Smooth muscle cell (in vitro differentiated cells): Measurements from ENCODE around the gene ADAM15. TPM values are rescaled to one million over a fixed set of nuclear protein-coding genes. Genes with fewer than 3 reads are reported as not detected.

Source experiments
- DNase-seq: peaks from one replicate; lab custom pipeline; 2025; ENCODE audit not compliant: unreplicated experiment; lab: John Stamatoyannopoulos, UW
- H2AFZ ChIP-seq: fragments of 200-600 bp; sonication (generic); 2 replicates; pipeline ENCODE4 v1.6.0; 2016; ENCODE audit warnings: antibody characterized with exemption, low read depth, mild to moderate bottlenecking
- H3F3A ChIP-seq: fragments of 200-600 bp; sonication (generic); 2 replicates; pipeline ENCODE4 v1.6.0; 2017; ENCODE audit warnings: antibody characterized with exemption, low read depth
- H3K27ac ChIP-seq: fragments of 200-600 bp; sonication (generic); 2 replicates; pipeline ENCODE4 v1.5.1; 2016; ENCODE audit warnings: low read depth, mild to moderate bottlenecking
- H3K27me3 ChIP-seq: fragments of 200-600 bp; sonication (generic); 2 replicates; pipeline ENCODE4 v1.6.1; 2016; ENCODE audit warnings: low read depth, mild to moderate bottlenecking
- H3K36me3 ChIP-seq: fragments of 200-600 bp; sonication (generic); 2 replicates; pipeline ENCODE4 v1.5.1; 2016; ENCODE audit warnings: low read depth
- H3K4me1 ChIP-seq: fragments of 200-600 bp; sonication (generic); 2 replicates; pipeline ENCODE4 v1.5.1; 2016; ENCODE audit warnings: low read depth
- H3K4me2 ChIP-seq: fragments of 200-600 bp; sonication (generic); 2 replicates; pipeline ENCODE4 v1.6.0; 2016; ENCODE audit warnings: mild to moderate bottlenecking
- H3K4me3 ChIP-seq: fragments of 200-600 bp; sonication (generic); 2 replicates; pipeline ENCODE4 v1.5.1; 2016; ENCODE audit warnings: mild to moderate bottlenecking
- H3K79me2 ChIP-seq: fragments of 200-600 bp; sonication (generic); 2 replicates; pipeline ENCODE4 v1.6.0; 2016; ENCODE audit warnings: low read depth, mild to moderate bottlenecking
- H3K9ac ChIP-seq: fragments of 200-600 bp; sonication (generic); 2 replicates; pipeline ENCODE4 v1.6.0; 2016; ENCODE audit warnings: low read depth
- H3K9me3 ChIP-seq: fragments of 200-600 bp; sonication (generic); replicated peaks from 2 replicates; pipeline ENCODE4 v1.5.1; 2016; ENCODE audit warnings: low read depth
- H4K20me1 ChIP-seq: fragments of 200-600 bp; sonication (generic); 2 replicates; pipeline ENCODE4 v1.6.0; 2016; ENCODE audit warnings: low read depth
- WGBS: methylation state at CpG from one replicate; pipeline ENCODE4 v1.1.7; 2016; ENCODE audit warnings: low lambda C conversion rate; 5-methylcytosine and 5-hydroxymethylcytosine counted together
- polyA plus RNA-seq: library from polyadenylated mRNA; unstranded; fragments of >200 nt; fragmentation: Nextera tagmentation; extraction: Ambion mirVana; gene quantifications from 2 replicates; pipeline ENCODE4 v1.2.1, GENCODE V29; 2016
- total RNA-seq: library from RNA; depleted of rRNA; stranded (reverse); fragments of >200 nt; gene quantifications from 2 replicates; pipeline ENCODE4 v1.2.3, GENCODE V29; 2014
- TF ChIP-seq, protein P1 (sequence below): fragments of 200-600 bp; sonication (generic); IDR thresholded peaks from 2 replicates; pipeline ENCODE4 v1.5.1; 2017; ENCODE audit warnings: borderline replicate concordance, mild to moderate bottlenecking, antibody characterized with exemption; ENCODE audit not compliant: insufficient read depth, poor library complexity, severe bottlenecking

The ADAM15 gene
- total and polyA plus RNA-seq, 2 experiments from 2014 or later, result 41.2 to 45.4 TPM

DNA sequence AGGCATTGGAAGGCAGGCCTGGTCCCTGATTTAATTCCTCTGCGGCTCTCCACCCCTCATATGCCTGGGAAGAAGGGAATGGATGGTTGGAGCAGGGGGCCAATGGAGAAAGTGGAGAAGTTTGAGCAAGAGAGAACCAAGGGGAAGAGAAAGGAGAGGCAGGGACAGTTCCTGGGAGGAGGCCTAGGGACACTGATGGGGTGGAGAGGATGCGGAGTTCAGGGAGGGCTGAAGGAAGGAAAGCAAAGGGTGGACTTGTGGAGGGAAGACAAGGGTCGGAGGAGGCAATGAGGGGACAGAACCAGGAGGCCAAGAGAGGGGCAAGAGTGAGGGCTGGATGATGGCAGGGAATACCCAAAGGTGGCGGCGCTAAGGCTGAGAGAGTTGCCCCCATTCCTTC is 41.4 kb upstream of the ADAM15 start:
- H3K9me3 ChIP-seq, result no peaks in the 10 kb centered on the region
- no peak overlapping the region for H3K4me2 ChIP-seq
- 98% methylated on average over 5 of the region's 5 CpGs for WGBS
- DNase-seq, result no peak
- H3K4me3 ChIP-seq, result no peak overlapping the region
- no peaks in the 10 kb centered on the region for H3K27me3 ChIP-seq
- no peaks in the 10 kb centered on the region for H3K36me3 ChIP-seq
- H3K4me1 ChIP-seq, result peaks cover 33% of the 10 kb centered on the region
- no peak overlapping the region for H2AFZ ChIP-seq
- H3K9ac ChIP-seq, result no peak overlapping the region
- peaks cover 26% of the 10 kb centered on the region for H3K79me2 ChIP-seq
- no peaks in the 10 kb centered on the region for H3F3A ChIP-seq
- H4K20me1 ChIP-seq, result peaks cover 72% of the 10 kb centered on the region
- no peak overlapping the region for H3K27ac ChIP-seq
- TF ChIP-seq, protein P1, sequence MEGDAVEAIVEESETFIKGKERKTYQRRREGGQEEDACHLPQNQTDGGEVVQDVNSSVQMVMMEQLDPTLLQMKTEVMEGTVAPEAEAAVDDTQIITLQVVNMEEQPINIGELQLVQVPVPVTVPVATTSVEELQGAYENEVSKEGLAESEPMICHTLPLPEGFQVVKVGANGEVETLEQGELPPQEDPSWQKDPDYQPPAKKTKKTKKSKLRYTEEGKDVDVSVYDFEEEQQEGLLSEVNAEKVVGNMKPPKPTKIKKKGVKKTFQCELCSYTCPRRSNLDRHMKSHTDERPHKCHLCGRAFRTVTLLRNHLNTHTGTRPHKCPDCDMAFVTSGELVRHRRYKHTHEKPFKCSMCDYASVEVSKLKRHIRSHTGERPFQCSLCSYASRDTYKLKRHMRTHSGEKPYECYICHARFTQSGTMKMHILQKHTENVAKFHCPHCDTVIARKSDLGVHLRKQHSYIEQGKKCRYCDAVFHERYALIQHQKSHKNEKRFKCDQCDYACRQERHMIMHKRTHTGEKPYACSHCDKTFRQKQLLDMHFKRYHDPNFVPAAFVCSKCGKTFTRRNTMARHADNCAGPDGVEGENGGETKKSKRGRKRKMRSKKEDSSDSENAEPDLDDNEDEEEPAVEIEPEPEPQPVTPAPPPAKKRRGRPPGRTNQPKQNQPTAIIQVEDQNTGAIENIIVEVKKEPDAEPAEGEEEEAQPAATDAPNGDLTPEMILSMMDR, result no peak

DNA sequence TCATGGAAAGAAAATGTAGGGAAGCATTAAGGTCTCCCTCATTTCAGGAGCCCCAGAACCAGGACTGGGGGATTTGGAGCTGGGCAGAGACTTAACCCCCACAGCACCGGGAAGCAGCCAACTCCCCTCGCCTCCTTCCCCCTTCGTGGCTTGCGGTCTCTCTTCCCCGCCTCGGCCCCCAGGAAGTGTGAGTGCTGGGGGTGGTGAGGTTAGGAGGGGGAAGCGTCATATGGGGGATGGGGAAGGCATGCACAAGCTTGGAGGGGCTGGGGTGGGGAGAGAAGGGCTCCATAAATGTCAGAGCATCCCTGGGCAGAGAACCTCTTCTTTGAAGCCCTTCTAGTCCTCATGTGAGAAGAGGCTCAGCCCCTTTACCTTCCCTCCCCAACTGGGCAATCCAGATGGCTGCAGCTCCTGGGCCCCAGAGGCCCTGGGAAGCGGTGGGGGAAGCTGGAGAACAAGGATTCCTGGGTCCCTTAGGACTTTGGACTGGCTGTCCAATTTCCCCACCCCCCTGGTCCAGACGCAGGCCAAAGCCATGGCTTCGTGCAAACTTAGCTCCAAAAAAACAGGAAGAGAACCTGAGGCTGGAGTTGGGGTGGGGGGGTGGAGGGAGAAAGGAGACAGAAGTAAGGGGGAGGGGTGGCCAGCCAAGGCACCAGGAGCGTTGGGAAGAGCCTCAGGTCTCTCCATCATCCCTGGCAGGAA is 40.8 kb upstream of the ADAM15 start:
- 83% methylated on average over 10 of the region's 11 CpGs for WGBS
- no peaks in the 10 kb centered on the region for H3F3A ChIP-seq
- TF ChIP-seq, protein P1, result no peak
- no peak for DNase-seq
- no peak overlapping the region for H3K9ac ChIP-seq
- no peak overlapping the region for H3K27ac ChIP-seq
- H4K20me1 ChIP-seq, result peaks cover 72% of the 10 kb centered on the region
- H3K36me3 ChIP-seq, result no peaks in the 10 kb centered on the region
- H3K27me3 ChIP-seq, result no peaks in the 10 kb centered on the region
- peaks cover 21% of the 10 kb centered on the region for H3K79me2 ChIP-seq
- H3K4me2 ChIP-seq, result no peak overlapping the region
- no peaks in the 10 kb centered on the region for H3K9me3 ChIP-seq
- H2AFZ ChIP-seq, result no peak overlapping the region
- no peak overlapping the region for H3K4me3 ChIP-seq
- peaks cover 32% of the 10 kb centered on the region for H3K4me1 ChIP-seq

DNA sequence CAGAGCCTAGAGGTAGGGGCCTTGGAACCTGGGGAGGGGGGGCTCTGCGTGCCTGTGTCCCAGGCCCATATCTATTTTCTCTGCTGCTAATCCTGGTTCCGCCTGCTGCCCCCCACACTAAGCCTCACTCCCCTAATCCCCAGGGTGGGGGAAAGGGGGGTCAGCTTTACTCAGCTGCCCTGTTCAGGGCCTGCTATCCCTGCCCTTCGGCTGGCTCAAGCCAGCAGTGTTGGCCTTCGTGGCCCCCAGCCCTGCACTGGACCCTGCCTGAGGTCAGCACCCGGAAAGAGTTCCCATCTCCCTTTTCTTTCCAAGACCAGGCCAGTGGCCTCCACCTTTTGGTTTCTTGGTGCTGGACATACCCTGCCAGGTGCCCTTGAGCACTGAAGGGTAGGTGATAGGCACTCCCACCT is 40.1 kb upstream of the ADAM15 start:
- H3F3A ChIP-seq, result no peaks in the 10 kb centered on the region
- H3K4me2 ChIP-seq, result no peak overlapping the region
- peaks cover 71% of the 10 kb centered on the region for H4K20me1 ChIP-seq
- H3K4me1 ChIP-seq, result peaks cover 32% of the 10 kb centered on the region
- no peaks in the 10 kb centered on the region for H3K27me3 ChIP-seq
- 80% methylated on average over 5 of the region's 5 CpGs for WGBS
- peaks cover 21% of the 10 kb centered on the region for H3K79me2 ChIP-seq
- H3K36me3 ChIP-seq, result no peaks in the 10 kb centered on the region
- no peak overlapping the region for H3K4me3 ChIP-seq
- H3K9ac ChIP-seq, result no peak overlapping the region
- no peak for DNase-seq
- TF ChIP-seq, protein P1, result no peak
- no peak overlapping the region for H3K27ac ChIP-seq
- no peaks in the 10 kb centered on the region for H3K9me3 ChIP-seq
- H2AFZ ChIP-seq, result no peak overlapping the region
